Endothelial cell of umbilical vein (primary cell): ENCODE measurements around the gene KRTAP10-8. TPM values are rescaled to one million over a fixed set of nuclear protein-coding genes. Genes with fewer than 3 reads are reported as not detected.

Source experiments
- BruUV-seq: library from RNA; stranded (reverse); fragments of 400-500 nt; replicated peaks from 2 replicates; lab custom pipeline; 2021; lab: Mats Ljungman, UMichigan
- CTCF ChIA-PET: fragments of 300-600, 350-600 bp; sonication (Branson Sonifier 250); formaldehyde crosslinking; loops from one replicate; lab custom pipeline; 2021; ENCODE audit warnings: antibody characterized with exemption, inconsistent platforms; lab: Charles Lee
- POLR2A ChIA-PET: fragments of 300-600, 350-600 bp; sonication (Branson Sonifier 250); formaldehyde crosslinking; loops from one replicate; lab custom pipeline; 2021; ENCODE audit warnings: antibody characterized with exemption, inconsistent platforms; lab: Charles Lee
- DNase-seq: peaks from one replicate; pipeline ENCODE4 v3.0.0-alpha.2; 2011; ENCODE audit warnings: low read depth, low spot score
- FAIRE-seq: peaks from 2 replicates; lab custom pipeline; 2011; peaks lifted over from hg19 to GRCh38; lab: Jason Lieb, UNC
- H2AFZ ChIP-seq: 2 replicates; pipeline ENCODE4 v1.6.0; 2012; ENCODE audit warnings: low read depth, low read length, control low read depth, inconsistent platforms
- H3K27ac ChIP-seq: 2 replicates; pipeline ENCODE4 v1.5.1; 2011; ENCODE audit warnings: low read depth, mild to moderate bottlenecking, control low read depth, low read length, moderate library complexity; ENCODE audit not compliant: insufficient read depth
- H3K27me3 ChIP-seq, 2 experiments: 2 replicates each; pipeline versions ENCODE4 v1.6.0 to v1.6.1; 2011; ENCODE audit warnings: low read length in 2 of 2, mixed read lengths in 1 of 2; ENCODE audit not compliant: control insufficient read depth in 2 of 2, insufficient read depth in 2 of 2
- H3K36me3 ChIP-seq, 2 experiments: 2 replicates in 1 of 2; 3 replicates in 1 of 2; pipeline ENCODE4 v1.5.1; 2011; ENCODE audit warnings: low read length in 2 of 2, mild to moderate bottlenecking in 1 of 2, moderate library complexity in 1 of 2; ENCODE audit not compliant: control insufficient read depth in 2 of 2, insufficient read depth in 2 of 2; ENCODE audit errors: extremely low read depth in 1 of 2
- H3K4me1 ChIP-seq: 3 replicates; pipeline ENCODE4 v1.5.1; 2011; ENCODE audit warnings: mild to moderate bottlenecking, low read length; ENCODE audit not compliant: control insufficient read depth, insufficient read depth; ENCODE audit errors: extremely low read depth
- H3K4me2 ChIP-seq: 2 replicates; pipeline ENCODE4 v1.6.1; 2011; ENCODE audit warnings: low read length, control low read depth, mixed read lengths; ENCODE audit not compliant: insufficient read depth
- H3K4me3 ChIP-seq, 3 experiments: fragments of 200-600 bp in 1 of 3; sonication (generic), shearing (Covaris generic) in 1 of 3; replicated peaks in 1 of 3; 2 replicates each; pipeline ENCODE4 v1.5.1; 2011 to 2016; ENCODE audit warnings: control low read depth in 3 of 3, low read length in 3 of 3, mild to moderate bottlenecking in 2 of 3, inconsistent platforms in 1 of 3, low read depth in 1 of 3, moderate library complexity in 1 of 3; ENCODE audit not compliant: insufficient read depth in 1 of 3
- H3K79me2 ChIP-seq: 2 replicates; pipeline ENCODE4 v1.6.0; 2012; ENCODE audit warnings: low read length, inconsistent platforms; ENCODE audit not compliant: control insufficient read depth, insufficient read depth
- H3K9ac ChIP-seq: replicated peaks from 2 replicates; pipeline ENCODE3; 2011; ENCODE audit warnings: low read length, control low read depth; ENCODE audit not compliant: insufficient read depth; ENCODE audit errors: extremely low read depth
- H3K9me1 ChIP-seq: replicated peaks from 3 replicates; pipeline ENCODE4 v1.6.0; 2011; ENCODE audit warnings: mild to moderate bottlenecking, low read length; ENCODE audit not compliant: control insufficient read depth, insufficient read depth; ENCODE audit errors: extremely low read depth
- H3K9me3 ChIP-seq: replicated peaks from 2 replicates; pipeline ENCODE4 v1.5.1; 2012; ENCODE audit warnings: low read length, inconsistent platforms; ENCODE audit not compliant: control insufficient read depth, insufficient read depth
- H4K20me1 ChIP-seq: replicated peaks from 2 replicates; pipeline ENCODE3; 2011; ENCODE audit warnings: mild to moderate bottlenecking, low read length; ENCODE audit not compliant: control insufficient read depth, insufficient read depth; ENCODE audit errors: extremely low read depth
- CTCF ChIP-seq, 2 donors: IDR thresholded peaks; 1 replicate in 1 of 2; 2 replicates in 1 of 2; pipeline ENCODE4 v1.5.1; 2011; ENCODE audit warnings: low read length in 2 of 2, mild to moderate bottlenecking in 2 of 2, moderate library complexity in 2 of 2, control low read depth in 1 of 2, inconsistent platforms in 1 of 2, low read depth in 1 of 2; ENCODE audit not compliant: insufficient read depth in 1 of 2; ENCODE audit errors: extremely low read depth in 1 of 2
- EZH2 ChIP-seq: IDR thresholded peaks from 2 replicates; pipeline ENCODE4 v1.6.1; 2012; ENCODE audit warnings: borderline replicate concordance, low read depth, mild to moderate bottlenecking, moderate library complexity, low read length, inconsistent platforms; ENCODE audit not compliant: severe bottlenecking
- FOS ChIP-seq: IDR thresholded peaks from 2 replicates; pipeline ENCODE4 v1.6.1; 2011; ENCODE audit warnings: mild to moderate bottlenecking, low read length, moderate library complexity, borderline replicate concordance; ENCODE audit not compliant: insufficient read depth
- GATA2 ChIP-seq: IDR thresholded peaks from 2 replicates; pipeline ENCODE4 v1.7.0; 2011; ENCODE audit warnings: low read depth, mild to moderate bottlenecking, moderate library complexity, mixed read lengths, low read length; ENCODE audit not compliant: insufficient read length, insufficient read depth
- JUN ChIP-seq: IDR thresholded peaks from 2 replicates; pipeline ENCODE4 v1.6.1; 2011; ENCODE audit warnings: borderline replicate concordance, low read depth; ENCODE audit not compliant: insufficient read length, insufficient read depth
- MYC ChIP-seq: IDR thresholded peaks from one replicate; pipeline ENCODE4 v1.6.1; 2011; ENCODE audit warnings: mild to moderate bottlenecking, low read depth, low read length
- POLR2A ChIP-seq: IDR thresholded peaks from 2 replicates; pipeline ENCODE4 v1.6.1; 2012; ENCODE audit warnings: low read depth, mild to moderate bottlenecking, control low read depth, low read length
- POLR2AphosphoS5 ChIP-seq: IDR thresholded peaks from 2 replicates; pipeline ENCODE4 v1.6.1; 2012; ENCODE audit warnings: low read depth, mild to moderate bottlenecking, control low read depth, low read length, moderate library complexity; ENCODE audit not compliant: insufficient read depth
- dilution Hi-C: fragments of 300-500 bp; cut with MboI; formaldehyde crosslinking; loops from one replicate; pipeline ENCODE4 v1.15.0; 2019; ENCODE audit warnings: low sequenced_read_pairs; ENCODE audit not compliant: extremely low pct_ligation_motif_present
- intact Hi-C: fragments of 100-400 bp; cut with micrococcal nuclease; formaldehyde crosslinking; loops from one replicate; pipeline ENCODE4 v1.10.0; 2022
- polyA plus RNA-seq, 4 experiments: library from polyadenylated mRNA; depleted of rRNA in 3 of 4; stranded (reverse) in 3 of 4; unstranded in 1 of 4; fragments of >200 nt; gene quantifications; 2 replicates each; pipeline versions ENCODE4 v1.2.1 to v1.2.3, GENCODE V29; 2011 to 2012; ENCODE audit warnings: missing spikeins in 1 of 4
- total RNA-seq: library from RNA; stranded (reverse); gene quantifications from 2 replicates; pipeline ENCODE4 v1.2.3, GENCODE V29; 2021
- TF ChIP-seq, protein P1 (sequence below): IDR thresholded peaks from 2 replicates; pipeline ENCODE4 v1.6.1; 2011; ENCODE audit not compliant: insufficient read depth, insufficient read length

The KRTAP10-8 gene
- total and polyA plus RNA-seq, 2 donors (not counting 3 experiments of a cell fraction or from before 2014, with no cell fraction given): not detected

DNA sequence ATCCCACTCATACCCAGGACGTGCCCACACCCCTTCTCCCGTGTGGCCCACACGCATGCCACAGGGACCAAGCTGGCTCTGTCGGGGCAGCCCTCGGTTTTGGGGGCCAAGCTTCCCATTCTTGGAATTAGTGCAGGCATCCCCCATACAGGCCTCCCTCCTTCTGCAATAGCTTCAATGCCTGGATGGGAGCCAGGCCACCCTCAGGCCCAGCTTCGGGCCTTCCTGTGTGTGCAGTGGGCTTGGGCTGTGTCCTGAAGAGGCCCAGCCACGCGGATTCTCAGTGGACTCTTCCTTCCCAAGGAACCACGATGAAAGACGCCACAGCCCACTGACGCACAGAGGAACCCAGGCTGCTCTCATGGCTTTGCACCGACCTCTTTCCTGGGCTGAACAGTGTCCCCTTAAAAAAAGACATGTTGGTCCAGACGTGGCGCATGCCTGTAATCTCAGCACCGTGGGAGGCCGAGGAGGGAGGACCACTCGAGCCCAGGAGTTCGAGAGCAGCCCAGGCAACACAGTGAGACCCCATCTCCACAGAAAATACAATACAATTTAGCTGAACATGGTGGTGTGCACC, 37.7 kb downstream of the KRTAP10-8 start:
- Histone ChIP-seq H3K27me3 (no peaks in the 10 kb centered on the region), H3K4me3 (no peak overlapping the region), H3K9me1 (no peaks in the 10 kb centered on the region), H3K4me2 (no peak overlapping the region), H3K9me3 (no peaks in the 10 kb centered on the region), H3K4me1 (no peaks in the 10 kb centered on the region), H3K9ac (no peak overlapping the region), H3K79me2 (no peaks in the 10 kb centered on the region), H4K20me1 (no peaks in the 10 kb centered on the region), H3K36me3 (no peaks in the 10 kb centered on the region), H2AFZ (no peak overlapping the region), H3K27ac (no peak overlapping the region)
- DNase-seq (no peak), FAIRE-seq (no peak)
- TF ChIP-seq POLR2AphosphoS5 (no peak), JUN (no peak), GATA2 (no peak), MYC (no peak), EZH2 (no peak), CTCF (IDR thresholded peaks at IDR 0.05; ENCODE audit: extremely low read depth in 1 of 2, insufficient read depth in 1 of 2, low read depth in 1 of 2, low read length in 2 of 2) (no peak), POLR2A (no peak), FOS (no peak)
- TF ChIP-seq, protein P1, sequence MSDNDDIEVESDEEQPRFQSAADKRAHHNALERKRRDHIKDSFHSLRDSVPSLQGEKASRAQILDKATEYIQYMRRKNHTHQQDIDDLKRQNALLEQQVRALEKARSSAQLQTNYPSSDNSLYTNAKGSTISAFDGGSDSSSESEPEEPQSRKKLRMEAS: no peak
- POLR2A ChIA-PET: no interaction called here
- CTCF ChIA-PET: no interaction called here
- dilution Hi-C loops: no loop called here
- intact Hi-C loops: no loop called here
- no TSS peak for BruUV-seq
